GM18858 (cell line): ENCODE measurements around the gene TIMP3.

Experiments
- ATAC-seq: cut with Tn5 transposase; IDR thresholded peaks from one replicate; pipeline ENCODE4 v1.9.1; 2021; ENCODE audit not compliant: unreplicated experiment

TIMP3 gene

GRCh38 chr22:32785321-32786026, 16.0 kb upstream of the TIMP3 start:
- ATAC-seq: no peak

- no peak for ATAC-seq
Measured at GRCh38 chr22:32786027-32786418, 15.5 kb upstream of the TIMP3 start.

DNA sequence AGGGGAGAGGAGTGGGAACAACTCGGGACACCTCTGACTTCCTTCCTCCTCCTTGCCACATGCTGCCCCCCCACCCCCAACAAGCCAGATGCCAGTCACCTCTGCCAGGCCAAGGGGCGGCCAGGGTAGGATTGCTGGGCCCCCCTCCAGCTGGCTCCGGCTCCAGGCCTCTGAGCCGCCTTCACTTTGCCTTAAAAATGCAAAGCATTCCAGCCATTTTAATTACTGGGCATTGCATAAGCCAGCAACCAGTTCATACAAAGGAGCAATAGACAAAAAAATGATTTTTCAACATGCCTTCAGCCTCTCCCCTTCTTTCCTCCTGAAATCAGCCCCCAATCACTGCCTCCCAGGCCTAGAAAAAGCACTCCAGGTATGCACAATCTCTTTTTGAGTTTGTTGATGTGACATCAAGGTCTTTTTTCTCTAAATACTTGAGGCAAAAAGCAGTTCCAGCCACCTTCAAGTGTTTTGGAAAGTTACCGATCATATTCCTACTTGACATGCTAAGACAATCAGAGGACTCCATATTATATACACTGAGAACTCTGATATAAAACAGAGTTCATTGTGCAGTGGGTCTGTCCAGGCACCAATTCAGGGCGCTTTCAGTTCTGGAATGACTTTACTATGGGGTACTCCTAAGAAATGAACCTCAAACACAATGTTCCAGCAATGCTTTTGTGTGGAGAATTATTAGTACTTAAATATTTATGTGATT, 12.4 kb upstream of the TIMP3 start:
- ATAC-seq: no peak

- ATAC-seq: no peak
Measured at GRCh38 chr22:32789797-32790620, 11.5 kb upstream of the TIMP3 start.

GRCh38 chr22:32791056-32791455, 10.4 kb upstream of the TIMP3 start:
- no peak for ATAC-seq

GRCh38 chr22:32791485-32791884, 10.0 kb upstream of the TIMP3 start:
- ATAC-seq: no peak

DNA sequence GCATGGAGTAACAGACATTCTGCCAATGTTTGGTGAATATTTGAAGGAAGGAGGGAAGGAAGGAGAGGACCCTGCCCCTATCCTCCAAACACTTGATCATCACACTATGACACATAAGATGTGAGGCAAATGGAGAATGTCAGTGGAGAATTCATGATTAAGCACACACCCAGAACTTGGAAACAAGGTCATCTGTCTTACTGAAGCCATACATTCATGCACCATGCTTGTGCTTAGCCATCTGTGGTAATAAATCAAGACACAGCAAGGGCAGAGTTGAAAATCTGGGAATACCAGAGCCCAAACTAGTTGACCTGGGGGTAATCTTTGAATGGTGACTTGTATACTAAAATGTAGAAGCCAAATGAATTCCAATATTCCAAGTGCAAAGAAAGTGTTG, 7.9 kb upstream of the TIMP3 start:
- no peak for ATAC-seq

DNA sequence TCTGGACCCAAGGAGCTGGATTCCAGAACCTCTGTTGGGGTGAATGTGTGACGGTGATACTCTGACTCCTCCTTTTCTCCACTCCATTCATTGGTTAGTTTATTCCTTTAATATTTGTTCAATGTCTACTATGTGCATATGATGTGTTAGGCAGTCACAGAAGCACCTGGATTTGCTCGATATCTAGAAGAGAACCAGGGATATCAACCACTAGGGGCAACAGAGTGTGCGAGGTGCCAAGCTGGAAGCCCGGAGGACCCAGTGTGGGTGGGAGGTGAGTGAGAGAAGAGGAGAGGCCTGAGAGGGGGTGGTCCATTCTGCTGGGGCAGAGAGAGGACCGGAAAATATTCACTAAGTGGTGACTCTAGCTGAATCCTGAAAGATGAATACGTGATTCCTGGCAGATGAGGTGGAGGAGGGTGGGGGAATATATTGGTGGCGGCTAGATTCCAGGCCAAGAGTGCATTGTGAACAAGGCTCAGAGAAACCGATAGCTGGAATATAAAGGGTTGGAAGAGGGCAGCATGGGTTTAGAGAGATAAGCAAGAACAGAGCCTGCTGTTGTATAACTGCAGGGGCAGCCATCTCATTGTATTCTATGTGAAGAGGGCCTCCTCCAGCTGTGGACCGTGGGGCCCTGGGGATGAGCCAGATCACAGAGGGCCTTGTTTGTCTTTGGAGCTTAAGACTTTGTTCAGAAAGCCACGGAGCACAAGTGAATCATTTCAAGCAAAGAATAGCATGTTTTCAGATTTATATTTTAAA, 6.9 kb upstream of the TIMP3 start:
- ATAC-seq: no peak

GRCh38 chr22:32795214-32795596, 6.3 kb upstream of the TIMP3 start:
- no peak for ATAC-seq

- no peak for ATAC-seq
Measured at GRCh38 chr22:32796865-32797573, 4.5 kb upstream of the TIMP3 start.

- ATAC-seq: no peak
Measured at GRCh38 chr22:32799496-32799895, 2.0 kb upstream of the TIMP3 start.

- ATAC-seq: no peak
Measured at GRCh38 chr22:32800158-32800882, 1.2 kb upstream of the TIMP3 start.

GRCh38 chr22:32800994-32801536, 440 bp upstream of the TIMP3 start:
- ATAC-seq: no peak

- no peak for ATAC-seq
Measured at GRCh38 chr22:32802237-32802765, 796 bp downstream of the TIMP3 start.

DNA sequence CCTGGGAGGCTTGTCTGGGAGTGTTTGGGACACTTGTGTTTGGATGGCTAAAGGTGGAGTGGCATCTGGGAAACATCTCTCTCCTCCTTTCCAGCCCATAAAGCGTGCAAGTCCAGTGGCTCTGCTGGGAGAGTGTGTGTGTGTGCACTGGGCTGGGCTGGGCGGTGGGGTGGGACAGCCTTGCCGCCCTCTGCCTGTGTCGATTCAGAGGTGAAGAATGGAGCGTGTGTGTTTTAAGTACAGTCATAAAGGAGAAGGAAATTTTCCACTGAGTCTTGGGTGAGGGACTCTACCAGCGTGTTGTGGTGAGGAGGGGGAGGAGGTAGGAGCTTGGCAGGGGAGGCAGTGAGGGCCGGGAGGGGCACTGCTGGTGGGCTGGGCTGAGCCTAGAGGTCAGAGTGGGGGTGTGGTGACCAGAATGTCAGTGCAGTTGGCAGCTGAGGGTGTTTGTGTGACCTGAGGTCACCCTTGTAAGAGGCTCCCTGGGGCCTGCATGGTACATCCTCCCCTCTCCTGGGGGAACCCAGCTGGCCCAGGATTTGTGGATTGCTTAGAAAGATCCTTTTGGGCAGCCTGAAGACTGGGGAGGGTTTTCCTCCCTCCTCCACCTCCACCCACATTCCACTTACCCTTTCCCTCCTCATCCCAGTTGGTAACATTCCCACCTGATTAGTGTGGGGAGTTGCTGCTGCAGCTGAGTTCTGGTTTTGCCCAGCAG, 1.7 kb downstream of the TIMP3 start:
- no peak for ATAC-seq

DNA sequence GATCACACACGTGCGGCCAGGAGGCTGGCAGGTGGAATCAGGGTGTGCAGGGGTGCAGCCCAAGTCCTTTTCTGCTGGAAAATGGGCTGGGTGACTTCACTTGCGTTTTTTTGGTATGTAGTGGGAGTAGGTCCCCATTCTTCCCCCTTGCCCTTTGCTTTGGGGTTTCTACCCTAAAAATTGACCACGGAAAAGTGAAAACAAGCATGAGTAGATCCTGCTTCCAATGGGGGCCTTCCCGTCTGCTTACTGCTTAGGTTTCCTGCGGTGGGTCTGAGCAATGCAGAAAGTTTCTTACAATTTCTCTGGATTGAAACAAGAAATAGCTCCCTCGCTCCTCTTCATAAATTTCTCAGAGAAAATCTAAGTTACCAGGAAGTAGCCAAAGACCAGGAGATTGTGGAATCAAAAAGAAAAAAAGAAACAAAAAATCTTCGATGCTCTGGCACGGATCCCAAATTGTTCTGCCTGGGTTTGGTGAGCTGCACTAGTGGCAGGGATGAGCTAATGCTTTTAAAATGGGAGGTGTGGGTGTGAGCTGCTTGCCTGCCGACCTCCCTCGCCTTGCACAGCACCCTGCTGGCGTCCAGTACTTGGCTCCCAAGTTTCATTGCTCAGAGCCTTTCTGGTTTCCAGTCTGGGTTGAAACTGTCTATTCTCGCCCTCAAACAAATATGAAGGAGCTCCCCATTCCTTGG, 2.4 kb downstream of the TIMP3 start:
- no peak for ATAC-seq

GRCh38 chr22:32804531-32805360, 3.2 kb downstream of the TIMP3 start:
- ATAC-seq: no peak
